ENCODE measurements around the gene PRKG1. TPM values are rescaled to one million over a fixed set of nuclear protein-coding genes. Genes with fewer than 3 reads are reported as not detected.

Gene PRKG1
- total and polyA plus RNA-seq, 2 of the 8 experiments (the other 6 are each of a cell fraction or from before 2014, with no cell fraction given) = 4.2 to 15.2 TPM

DNA sequence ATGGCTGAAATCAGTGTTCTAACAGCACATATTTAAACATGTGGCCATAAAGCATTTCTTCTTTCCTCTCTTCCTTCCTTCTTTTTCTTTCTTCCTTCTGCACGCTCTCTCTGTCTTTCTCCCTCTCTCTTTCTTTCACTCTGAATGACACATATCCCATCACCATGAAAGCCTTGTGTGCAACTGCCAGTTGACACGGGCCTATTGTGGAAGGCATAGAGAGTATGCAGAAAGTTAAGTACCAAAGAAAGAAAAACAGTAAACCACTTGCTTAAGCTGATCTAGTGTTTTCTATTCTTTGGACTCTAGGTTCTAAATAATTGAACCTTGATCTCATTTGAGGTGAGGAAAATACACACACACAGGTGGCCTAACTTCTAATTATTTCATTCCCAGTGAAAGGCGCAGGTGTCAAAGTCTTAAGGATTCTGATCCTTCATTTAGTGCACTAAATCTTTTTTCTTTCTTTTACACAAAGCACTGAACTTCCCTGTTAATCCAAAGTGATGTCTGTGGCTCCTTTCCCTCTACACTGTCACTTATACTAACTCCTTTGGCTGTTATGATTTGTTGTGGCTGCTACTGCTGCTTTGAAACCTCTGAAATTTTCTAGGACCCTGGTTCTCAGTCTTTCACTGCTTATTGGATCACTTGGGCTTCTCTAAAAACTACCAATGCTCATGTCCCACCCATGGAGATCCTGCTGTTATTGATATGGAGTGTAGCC, 1257.5 kb downstream of the PRKG1 start (continued):
- TF ChIP-seq CBX5 (IDR thresholded peaks at IDR 0.05; ENCODE audit: low read depth, low read length) (no peak), CHD2 (IDR thresholded peaks at IDR 0.05; ENCODE audit: low read length) (no peak), EZH2 (IDR thresholded peaks at IDR 0.05; ENCODE audit: low read depth, low read length, severe bottlenecking) (no peak), SP1 (IDR thresholded peaks at IDR 0.05; ENCODE audit: low read depth, low read length) (no peak), TEAD4 (IDR thresholded peaks at IDR 0.05; ENCODE audit: low read depth, low read length) (no peak), TAF1 (IDR thresholded peaks at IDR 0.05; ENCODE audit: low read depth, low read length) (no peak), KDM1A (IDR thresholded peaks at IDR 0.05; ENCODE audit: borderline replicate concordance, low read length) (no peak), SP4 (IDR thresholded peaks at IDR 0.05; ENCODE audit: low read length) (no peak)

Measured in H1 (cell line).